Measurements from ENCODE around the gene LCTL.
"Not testable (repeated sequence)": the region's sequence is repeated elsewhere in the genome, so short reads cannot be mapped to it uniquely, and the experiment has no call there.

Gene LCTL

DNA sequence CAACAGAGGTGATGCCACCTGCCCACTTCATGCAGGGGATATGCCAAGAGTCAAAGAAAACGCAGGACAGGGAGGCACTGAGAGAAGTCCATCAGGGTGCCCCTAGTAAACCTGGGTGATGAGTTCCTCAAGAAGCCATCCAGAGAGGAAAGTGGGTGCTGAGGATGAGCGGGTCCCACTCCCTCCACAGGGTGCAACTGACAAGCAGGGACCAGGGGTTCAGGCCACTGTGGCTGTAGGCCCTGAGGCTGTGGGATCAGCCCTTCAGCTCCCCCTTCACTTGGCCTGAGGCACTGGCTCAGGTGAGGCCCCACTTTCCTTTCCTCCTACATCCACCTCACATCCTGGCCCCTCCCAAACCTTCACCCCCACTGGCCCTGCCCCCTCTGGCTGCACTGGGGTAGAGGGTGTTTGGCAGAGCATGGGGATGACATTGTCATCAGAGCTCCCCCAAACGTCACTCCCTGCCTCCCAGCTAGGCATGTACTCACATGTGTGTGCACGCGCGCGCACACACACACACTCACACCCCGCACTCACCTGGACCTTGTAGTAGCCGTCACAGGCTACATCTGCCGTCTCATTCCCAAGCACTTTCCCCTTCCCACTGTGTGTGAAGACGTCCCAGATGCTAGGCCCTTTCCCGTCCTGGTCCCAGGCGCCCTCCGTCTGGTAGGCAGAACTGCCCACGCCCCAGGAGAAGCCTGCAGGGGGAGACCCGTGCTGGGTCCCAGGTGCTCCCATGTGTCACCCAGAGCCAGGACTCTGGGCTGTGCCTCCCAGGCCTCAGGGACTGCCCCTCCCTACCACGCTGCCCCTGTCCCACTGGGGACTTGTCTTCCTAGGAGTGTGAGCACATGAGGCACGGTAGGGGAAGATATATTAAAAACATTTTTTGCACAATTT, 1.4 kb downstream of the LCTL start:
- no peak for DNase-seq (ENCODE audit: low read depth)

DNA sequence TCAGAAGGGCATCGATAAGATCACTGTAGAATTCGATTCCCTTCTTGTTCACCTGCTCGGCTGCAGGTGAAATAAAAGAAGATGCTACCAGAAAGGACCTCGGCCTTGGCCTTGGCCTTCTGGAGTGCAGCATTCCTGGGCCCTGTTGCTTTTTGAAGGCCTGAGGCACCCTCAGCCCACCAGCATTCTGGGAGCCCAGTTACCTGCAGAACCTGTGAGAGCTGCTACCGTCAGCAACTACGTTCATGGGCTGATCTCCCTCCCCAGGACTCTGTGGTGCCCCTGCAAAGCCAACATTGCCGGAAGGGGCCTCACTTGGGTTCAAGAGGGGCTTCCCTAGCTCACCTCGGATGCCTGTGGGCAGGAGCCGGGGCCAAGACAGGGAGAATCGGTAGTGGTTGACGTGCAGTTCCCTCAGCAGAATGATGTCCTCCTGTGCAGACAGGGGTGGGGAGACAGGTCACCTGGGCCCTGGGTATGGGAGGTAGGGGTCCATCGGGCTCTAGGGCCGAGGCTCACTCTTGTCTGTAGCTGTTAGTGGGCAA, 2.2 kb downstream of the LCTL start:
- no peak for DNase-seq (ENCODE audit: low read depth)

DNA sequence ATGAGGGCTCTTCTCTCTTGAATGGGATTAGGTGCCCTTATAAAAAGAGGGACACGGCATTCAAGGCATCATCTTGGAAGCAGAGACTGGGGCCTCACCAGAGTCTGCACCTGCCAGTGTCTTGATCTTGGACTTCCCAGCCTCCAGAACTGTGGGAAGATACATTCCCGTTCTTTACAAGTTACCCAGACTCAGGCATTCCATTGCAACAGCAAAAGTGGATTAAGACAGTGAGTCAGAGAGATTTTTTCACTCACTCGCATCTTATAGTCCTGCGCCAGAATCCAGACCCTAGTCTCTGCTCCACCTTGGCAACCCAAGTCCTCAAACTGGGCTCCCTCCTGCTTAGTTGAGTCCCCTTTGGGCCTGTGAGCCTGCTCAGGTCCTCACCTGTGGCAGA, 2.7 kb downstream of the LCTL start:
- DNase-seq (ENCODE audit: low read depth): no peak

DNA sequence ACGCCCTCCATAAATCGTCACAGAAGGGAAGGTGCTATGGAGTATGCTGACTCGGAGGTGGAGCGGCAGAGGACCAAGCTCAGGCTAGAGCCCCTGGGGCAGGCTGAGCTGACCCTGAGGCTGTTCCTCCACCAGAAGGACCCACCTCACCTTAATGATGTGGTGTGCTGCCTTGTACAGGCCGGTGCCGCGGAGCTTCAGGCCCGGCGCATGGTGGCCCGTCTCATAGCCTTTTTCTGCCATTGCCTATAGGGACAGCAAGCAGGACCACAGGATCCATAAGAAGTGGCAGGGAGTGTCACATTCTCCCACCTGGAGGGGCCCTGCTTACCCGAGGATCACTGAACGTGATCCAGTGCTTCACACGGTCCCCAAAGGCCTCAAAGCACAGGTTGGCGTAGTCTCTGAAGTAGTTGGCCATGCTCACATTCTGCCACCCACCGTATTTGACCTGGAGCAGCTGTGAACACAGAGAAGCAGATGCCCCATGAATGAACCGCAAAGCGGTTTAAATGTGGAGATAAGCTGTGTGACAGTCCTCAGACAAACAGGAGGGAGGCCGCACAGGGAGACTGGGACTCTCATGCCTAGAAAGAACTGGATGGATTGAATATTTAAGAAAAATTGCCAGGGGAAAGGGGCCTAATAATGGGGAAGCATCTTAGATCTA, 4.8 kb downstream of the LCTL start:
- DNase-seq (ENCODE audit: low read depth): no peak

DNA sequence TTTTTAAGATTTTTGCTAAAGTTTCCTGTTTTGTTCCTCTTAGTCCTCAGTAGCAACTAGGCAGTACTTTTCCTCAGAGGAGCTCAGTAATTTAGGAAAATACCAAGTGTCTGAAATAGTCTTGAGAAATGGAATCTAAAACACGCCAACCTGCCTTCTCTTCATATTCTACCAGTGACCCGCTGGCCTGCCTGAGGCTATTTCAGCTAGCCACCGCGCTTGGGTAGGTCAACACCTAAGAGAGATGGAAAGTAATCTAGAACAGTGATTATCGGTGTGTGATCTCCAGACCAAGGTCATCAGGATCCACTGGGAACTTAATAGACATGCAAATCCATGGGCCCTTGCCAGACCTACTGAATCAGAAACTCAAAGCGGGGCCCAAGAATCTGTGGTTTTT, 7.5 kb downstream of the LCTL start:
- DNase-seq (ENCODE audit: low read depth): no peak

DNA sequence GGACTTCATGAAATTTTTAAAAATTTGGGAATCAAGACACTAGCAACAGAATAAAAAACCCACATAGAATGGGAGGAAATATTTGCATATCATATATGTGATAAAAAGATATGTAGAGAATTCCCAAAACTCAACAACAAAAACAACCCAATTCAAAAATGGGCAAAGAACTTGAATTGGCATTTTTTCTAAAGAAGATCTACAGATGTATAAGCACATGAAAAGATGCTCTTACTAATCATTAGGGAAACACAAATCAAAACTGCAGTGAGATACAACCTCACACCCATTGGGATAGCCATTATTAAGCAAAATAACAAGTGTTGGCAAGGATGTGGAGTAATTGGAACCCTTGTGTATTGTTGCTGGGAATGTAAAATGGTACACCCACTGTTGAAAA, 10.1 kb downstream of the LCTL start:
- no peak for DNase-seq (ENCODE audit: low read depth)

DNA sequence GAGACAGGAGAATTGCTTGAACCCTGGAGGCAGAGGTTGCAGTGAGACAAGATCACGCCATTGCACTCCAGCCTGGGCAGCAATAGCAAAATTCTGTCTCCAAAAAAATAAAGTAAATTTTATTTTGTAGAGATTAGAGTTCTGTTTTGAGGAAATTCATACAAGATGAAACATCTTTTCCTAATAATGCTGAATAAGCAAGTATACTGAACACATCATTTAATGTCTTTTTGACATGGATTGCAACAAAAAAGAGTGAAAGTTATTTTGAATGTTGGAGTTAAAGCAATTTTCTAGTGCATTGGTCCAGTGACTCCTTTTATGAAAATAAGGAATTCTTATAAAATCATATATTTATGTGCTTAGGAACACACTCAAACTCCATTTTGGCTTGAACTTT, 20.5 kb downstream of the LCTL start:
- DNase-seq (ENCODE audit: low read depth): no peak

DNA sequence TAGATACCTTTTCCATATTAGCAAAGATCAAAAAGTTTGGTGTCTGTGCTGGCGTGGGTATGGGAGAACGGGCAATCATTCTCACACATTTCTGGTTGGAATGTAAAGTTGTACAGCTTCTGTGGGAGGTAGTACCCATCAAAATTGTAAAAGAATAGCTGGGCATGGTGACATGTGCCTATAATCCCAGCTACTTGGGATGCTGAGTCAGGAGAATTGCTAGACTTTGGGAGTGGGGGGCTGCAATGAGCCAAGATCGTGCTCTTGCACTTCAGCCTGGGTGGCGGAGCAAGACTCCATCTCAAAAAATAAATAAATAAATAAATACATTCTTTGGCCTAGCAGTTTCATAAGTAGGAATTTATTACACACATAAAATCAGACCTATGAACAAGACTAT, 22.9 kb downstream of the LCTL start:
- no peak for DNase-seq (ENCODE audit: low read depth)

DNA sequence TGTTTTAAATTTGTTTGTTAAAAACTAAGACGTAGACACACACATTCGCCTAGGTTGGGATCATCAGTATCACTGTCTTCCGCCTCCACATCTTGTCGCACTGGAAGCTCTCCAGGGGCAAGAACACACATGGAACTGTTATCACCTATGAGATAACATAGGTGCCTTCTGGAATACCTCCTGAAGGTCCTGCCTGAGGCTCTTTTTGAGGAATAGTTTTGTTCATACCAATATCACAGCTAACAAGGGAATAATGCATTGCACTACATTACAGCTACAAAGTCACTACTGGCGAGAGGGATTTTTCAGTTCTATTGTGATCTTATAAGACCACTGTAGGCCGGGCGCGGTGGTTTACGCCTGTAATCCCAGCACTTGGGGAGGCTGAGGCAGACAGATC, 30.7 kb downstream of the LCTL start:
- DNase-seq (ENCODE audit: low read depth): no peak

DNA sequence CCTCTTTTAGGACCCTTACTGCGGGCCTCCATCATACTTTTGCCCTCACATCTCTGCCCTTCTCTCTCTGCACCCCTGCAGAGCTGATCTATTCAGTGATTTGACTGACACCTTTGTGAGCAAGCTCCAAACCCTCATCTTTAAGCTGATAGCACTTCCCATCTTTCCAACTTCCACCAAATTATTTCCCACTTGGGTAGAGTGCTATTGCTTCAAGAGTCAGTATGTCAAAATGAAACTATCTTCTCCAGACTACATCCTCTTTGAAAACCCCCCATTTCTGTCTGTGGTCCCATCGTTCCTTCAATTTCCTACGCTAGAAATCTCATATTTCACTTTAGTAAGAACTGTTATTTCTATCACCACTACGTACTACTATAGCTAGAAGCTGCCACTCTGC, 41.0 kb downstream of the LCTL start:
- no peak for DNase-seq (ENCODE audit: low read depth)

DNA sequence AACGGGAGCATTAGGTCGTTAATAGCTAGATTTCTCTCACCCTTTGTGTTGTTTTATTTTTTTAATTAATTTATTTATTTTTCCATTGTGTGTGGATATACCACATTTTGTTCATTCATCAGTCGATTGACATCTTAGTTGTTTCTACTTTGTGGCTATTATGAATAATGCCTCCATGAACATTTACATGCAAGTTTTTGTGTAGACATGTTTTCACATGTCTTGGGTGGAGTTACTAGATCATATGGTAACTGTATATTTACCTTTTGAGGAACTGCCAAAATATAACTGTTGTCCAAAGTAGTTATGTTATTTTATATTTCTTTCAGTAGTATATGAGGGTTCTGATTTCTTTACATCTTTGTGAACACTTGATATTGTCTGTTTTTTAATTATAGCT, 41.9 kb downstream of the LCTL start:
- no peak for DNase-seq (ENCODE audit: low read depth)

DNA sequence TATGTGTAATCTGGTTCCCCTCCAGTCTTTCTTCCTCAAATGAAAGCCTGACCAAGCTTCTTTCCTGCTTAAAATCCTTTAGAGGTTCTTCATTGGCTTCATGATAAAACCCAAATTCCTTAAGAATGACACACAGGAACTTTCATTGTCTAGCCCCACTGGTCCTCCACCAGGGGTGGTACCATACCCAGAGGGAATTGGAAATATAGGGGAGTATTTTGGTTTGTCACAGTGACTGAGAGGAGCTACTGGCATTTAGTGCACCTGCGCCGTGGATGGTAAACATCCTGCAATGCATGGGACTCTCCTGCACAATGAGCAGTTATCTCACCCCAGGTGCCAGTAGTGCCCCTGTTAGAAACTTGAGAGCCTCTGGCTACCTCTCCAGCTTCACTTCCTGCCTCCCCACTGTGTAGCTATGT, 49.9 kb downstream of the LCTL start:
- DNase-seq (ENCODE audit: low read depth): no peak

DNA sequence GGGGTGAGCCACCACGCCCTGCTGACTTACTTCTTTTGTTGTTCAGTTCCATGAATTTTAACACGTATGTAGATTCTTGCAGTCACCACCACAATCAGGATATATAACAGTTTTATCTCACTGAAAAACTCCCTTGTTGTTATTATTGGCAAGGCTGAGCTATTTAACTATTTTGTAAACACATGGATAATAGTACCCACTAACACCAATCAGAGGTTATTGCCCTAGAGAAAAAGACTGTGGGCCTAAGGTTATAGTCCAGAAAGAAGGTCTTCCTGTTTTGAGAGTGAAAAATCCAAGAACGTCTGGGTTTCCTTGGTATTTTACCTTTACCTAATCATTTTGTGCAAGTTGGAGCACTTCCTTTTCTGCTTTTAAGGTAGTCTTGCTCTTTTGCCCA, 51.2 kb downstream of the LCTL start:
- DNase-seq (ENCODE audit: low read depth): no peak

DNA sequence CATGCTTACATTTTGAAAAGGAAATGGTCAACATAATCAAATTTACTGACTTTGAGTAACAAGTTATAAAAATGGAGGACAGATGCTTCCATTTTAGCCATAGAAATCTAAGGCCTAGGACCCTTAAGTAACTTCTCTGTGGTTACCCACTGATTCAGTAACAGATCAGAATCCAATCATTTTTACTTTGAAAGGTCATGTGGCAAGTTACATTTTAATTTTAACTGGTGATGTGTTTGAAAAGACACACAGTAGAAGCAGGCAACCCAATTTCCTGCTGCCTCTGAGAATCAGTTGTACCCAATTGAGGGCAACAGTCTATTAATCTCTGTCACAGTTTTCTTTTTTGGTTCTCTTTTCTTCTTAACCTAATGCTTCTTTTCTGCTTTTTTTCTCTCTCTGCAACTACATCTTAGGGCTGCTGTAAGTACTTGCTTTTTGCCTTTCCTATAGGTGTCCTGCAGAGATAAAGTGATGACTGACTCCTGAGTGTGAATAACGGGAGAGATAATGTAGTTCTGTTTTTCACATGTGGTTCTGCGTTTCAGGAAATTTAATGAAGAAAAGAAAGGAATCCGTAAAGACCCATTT, 57.4 kb downstream of the LCTL start:
- no peak for DNase-seq (ENCODE audit: low read depth)

DNA sequence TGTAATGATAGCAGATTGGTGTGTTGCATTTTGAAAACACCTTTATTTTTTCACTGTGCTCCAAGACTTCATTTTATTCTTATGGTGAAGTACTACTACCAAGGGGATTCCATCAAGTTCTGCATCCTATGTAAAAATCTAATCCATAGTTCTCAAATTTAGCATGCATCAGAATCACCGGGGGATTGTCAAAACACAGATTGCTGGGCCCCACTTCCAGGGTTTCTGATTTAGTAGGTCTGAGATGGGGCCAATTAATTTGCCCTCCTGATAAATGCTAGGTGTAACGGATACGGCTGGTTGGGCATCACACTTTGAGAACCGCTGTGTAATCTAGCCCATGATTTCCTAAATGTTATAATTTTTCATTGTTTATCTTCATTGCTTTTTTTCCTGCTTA, 60.0 kb downstream of the LCTL start:
- DNase-seq (ENCODE audit: low read depth): no peak

DNA sequence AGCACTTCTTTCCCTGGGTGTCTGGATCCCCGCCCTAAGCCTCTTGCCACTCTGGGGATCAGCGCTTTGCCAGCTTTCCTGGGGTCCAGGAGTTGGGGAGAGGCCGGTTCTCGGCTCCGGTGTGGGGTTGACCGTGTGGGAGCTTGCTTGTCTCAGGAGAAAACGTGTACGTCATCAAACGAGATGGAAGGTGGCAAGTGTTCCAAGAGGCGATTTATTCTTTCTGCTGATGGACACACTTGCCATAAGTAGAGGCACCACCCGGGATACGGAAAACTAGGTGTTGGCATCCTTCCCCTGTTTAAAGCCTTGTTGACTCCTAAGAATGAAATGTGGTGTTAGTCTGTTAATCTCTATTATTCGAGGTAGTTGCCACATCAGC, 60.4 kb downstream of the LCTL start:
- no peak for DNase-seq (ENCODE audit: low read depth)

DNA sequence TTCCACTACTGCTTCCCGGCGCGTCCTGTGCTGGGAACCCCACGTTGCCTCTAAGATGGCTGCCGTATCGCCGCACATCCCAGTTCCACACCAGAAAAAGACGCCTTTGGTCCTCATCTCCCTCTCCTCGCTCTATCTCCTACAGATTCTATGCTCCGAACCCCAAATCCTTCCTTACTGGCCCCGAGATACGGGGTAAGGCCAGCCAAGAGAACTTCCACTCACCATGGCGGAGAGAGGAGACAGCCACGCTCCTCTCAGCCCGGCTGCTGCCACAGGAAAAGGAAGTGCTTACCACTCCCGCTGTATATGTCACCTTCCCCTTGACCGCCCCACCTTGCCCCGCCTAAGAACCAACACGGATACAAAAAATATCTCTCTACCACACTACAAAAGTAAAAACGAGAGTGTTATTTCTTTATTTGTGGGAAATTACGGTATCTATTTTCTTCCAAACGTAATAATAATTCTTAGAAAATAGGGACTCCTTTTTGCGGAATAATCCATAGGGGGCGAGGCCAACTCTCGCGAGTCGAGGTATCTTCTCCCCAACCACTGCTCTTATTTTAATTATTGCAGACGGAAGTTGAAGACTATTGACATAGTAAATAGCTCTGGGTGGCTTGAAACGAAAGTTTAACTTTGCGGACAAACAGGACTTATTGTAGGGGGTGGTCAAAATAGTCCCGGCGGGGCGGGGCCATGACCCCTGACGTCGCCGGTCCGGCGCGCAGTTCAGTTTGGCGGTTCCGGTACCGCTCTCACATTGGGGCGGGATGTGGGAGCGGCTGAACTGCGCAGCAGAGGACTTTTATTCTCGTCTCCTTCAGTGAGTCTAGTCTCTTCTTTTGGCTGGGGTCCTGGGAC, 61.0 kb downstream of the LCTL start, which contains the start of the genes RPL4 and ZWILCH:
Gene RPL4, minus strand, starts transcription at position 293 of the 867 bp plus-strand sequence. Its CDS starts 65 bp downstream, at position 228.
Gene ZWILCH, plus strand, starts transcription at position 764 of the 867 bp plus-strand sequence. Its CDS starts 13 bp downstream, at position 777.
- DNase-seq (ENCODE audit: low read depth): peak; percentile 77

DNA sequence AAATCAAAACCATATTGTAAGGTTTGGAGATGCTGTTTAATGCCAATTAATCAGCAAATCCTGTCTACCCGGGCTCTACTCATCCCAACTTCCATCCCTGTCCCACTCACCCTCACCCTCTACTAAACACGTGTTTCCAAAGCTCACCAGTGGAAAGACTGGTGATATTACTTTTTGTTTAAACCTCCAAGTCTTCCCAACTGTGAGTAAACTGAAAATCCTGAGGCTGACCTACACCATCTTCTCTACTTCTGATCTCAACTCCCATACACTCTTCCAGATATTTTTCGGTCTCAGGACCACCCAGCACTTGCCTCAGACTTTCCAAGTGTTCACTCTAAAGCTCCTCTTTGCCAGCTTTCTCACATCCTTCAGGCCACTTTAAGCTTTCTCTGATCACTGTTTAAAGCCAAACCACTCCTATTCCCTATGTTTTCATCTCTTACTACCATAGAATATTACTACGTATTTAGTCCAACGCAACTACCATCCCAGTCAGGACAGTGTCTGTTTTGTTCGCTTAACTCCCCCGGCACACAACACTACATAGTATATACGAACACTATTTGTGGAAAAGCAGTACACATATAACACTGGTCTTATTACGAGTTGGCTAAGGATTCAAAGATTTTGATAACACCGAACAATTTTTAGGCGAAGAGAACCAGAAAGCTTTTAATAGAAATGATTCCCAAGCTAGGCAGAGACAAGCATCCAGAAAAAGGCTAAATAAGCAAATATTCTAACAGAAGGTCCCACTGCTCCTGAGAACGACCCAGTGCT, 61.8 kb downstream of the LCTL start:
- DNase-seq (ENCODE audit: low read depth): no peak

DNA sequence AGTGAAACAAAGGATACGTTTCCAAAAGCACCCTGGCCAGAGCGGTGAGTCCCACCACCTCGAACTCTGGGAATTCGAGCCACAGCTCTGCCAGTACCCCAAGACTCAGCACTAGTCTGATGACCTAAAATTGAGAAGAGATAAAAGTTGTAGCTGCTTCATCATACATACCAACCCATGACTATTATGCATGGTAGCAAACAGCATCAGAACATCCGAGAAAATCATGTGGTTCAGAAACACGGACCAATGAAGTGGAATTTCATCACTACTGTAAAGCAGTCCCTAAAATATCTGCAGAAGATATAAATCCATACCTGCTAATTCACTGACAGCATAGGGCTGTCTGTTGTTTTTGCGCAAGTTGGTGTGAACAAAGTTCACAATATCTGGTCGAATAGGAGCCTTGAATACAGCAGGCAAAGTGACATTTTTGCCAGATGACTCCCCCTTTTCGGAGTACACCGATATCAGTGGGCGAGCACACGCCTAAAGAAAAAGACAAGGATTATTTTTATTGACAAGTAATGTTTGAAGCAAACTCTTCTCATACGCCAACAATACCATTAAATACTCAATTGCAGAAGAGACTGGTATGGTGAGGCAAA, 62.7 kb downstream of the LCTL start:
- not testable (repeated sequence) for DNase-seq (ENCODE audit: low read depth)

DNA sequence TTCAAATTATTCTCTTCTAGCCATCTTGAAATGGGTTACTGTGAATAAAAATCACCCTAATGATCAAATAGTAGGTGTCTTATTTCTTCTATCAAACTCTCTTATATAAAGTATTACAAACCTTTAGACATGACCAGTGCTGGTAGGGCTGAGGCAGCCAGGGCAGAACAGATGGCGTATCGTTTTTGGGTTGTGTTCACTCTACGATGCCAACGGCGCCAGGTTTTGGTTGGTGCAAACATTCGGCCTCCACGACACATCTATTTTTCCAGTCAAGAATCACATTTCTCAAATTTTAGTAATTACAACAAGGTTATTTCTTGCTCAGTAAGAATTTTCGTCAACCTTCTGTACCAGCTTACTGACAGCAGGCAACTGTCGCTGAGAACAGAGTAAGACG, 63.3 kb downstream of the LCTL start:
- DNase-seq (ENCODE audit: low read depth): no peak

All from activated T-cell treated with anti-CD3 and anti-CD28 coated beads for 24 hours (primary cell).